ENCODE data around the gene SCP2D1. TPM values are rescaled to one million over a fixed set of nuclear protein-coding genes. Genes with fewer than 3 reads are reported as not detected.

The SCP2D1 gene
- total and polyA plus RNA-seq, 9 of the 15 experiments (the other 6 are each of a cell fraction or from before 2014, with no cell fraction given): not detected

DNA sequence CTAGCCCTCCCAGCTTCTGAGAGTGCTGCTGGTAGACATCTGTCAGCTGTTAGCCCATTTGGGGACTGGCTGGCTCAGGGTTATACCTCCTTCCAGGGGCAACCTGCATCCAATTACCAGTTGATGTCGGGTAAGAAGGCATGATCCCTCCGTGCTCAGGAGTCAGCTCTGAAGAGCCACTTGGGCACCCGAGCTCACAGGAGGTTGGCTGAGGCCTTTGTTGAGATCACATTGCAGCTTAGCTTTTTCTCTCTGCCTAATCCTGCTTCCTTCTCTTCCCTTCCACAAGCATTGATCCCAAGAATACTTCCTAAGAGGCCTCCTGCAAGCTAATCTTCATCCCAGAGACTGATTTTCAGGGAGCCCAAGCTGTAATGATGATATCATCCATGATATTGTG, 35.5 kb downstream of the SCP2D1 start:
- no peak overlapping the region for H3K4me3 ChIP-seq
- no peaks in the 10 kb centered on the region for H3K4me1 ChIP-seq (replicated peaks in 1 of 2; ENCODE audit: control insufficient read depth in 2 of 2, insufficient read depth in 2 of 2, low read length in 2 of 2)
- DNase-seq (ENCODE audit: extremely low read depth in 1 of 4, low spot score in 3 of 4) (no peak), FAIRE-seq (no peak), ATAC-seq (no peak)
- CTCF ChIA-PET (ENCODE audit: low intra/inter-chr PET ratio): no interaction called here
- H3K79me2 ChIP-seq (ENCODE audit: control insufficient read depth, insufficient read depth, low read length): no peaks in the 10 kb centered on the region
- no peaks in the 10 kb centered on the region for H3K27me3 ChIP-seq (ENCODE audit: control insufficient read depth in 2 of 2, insufficient read depth in 2 of 2, low read length in 2 of 2)
- no peaks in the 10 kb centered on the region for H3K36me3 ChIP-seq (ENCODE audit: control insufficient read depth, insufficient read depth, low read length)
- H3K9me3 ChIP-seq (replicated peaks; ENCODE audit: control insufficient read depth, insufficient read depth, low read depth, low read length): no peaks in the 10 kb centered on the region
- H3K9ac ChIP-seq (ENCODE audit: insufficient read depth in 1 of 2, low read depth in 2 of 2, low read length in 2 of 2): no peak overlapping the region
- H3K4me2 ChIP-seq (ENCODE audit: insufficient read depth, low read length): no peak overlapping the region
- no peak overlapping the region for H3K27ac ChIP-seq (ENCODE audit: extremely low read depth, low read depth, low read length)
- no peak for TF ChIP-seq NFXL1 (CRISPR knock-in tag; IDR thresholded peaks at IDR 0.05)
- no peak for TF ChIP-seq ZSCAN32 (CRISPR knock-in tag; IDR thresholded peaks at IDR 0.05)
- TF ChIP-seq SRF (CRISPR knock-in tag; IDR thresholded peaks at IDR 0.05): no peak
- no peak for TF ChIP-seq YY1 (IDR thresholded peaks at IDR 0.05; ENCODE audit: borderline replicate concordance in 1 of 3, control insufficient read depth in 1 of 3, extremely low read depth in 1 of 3, insufficient read depth in 3 of 3, insufficient read length in 1 of 3, insufficient replicate concordance in 2 of 3, low read depth in 1 of 3, low read length in 2 of 3)
- TF ChIP-seq, protein P1, sequence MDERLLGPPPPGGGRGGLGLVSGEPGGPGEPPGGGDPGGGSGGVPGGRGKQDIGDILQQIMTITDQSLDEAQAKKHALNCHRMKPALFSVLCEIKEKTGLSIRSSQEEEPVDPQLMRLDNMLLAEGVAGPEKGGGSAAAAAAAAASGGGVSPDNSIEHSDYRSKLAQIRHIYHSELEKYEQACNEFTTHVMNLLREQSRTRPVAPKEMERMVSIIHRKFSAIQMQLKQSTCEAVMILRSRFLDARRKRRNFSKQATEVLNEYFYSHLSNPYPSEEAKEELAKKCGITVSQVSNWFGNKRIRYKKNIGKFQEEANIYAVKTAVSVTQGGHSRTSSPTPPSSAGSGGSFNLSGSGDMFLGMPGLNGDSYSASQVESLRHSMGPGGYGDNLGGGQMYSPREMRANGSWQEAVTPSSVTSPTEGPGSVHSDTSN (CRISPR knock-in tag; IDR thresholded peaks at IDR 0.05; ENCODE audit: low read depth): no peak
- TF ChIP-seq, protein P1 (tag; conservative IDR thresholded peaks at IDR 0.05; ENCODE audit: low read depth): no peak
- TF ChIP-seq ZBTB17 (CRISPR knock-in tag; IDR thresholded peaks at IDR 0.05): no peak
- TF ChIP-seq ZFP30 (CRISPR knock-in tag; IDR thresholded peaks at IDR 0.05; ENCODE audit: borderline replicate concordance): no peak
- no peak for TF ChIP-seq PHF20 (IDR thresholded peaks at IDR 0.05; ENCODE audit: partially characterized antibody)
- no peak for TF ChIP-seq FOSL1 (tag; conservative IDR thresholded peaks at IDR 0.05)
- TF ChIP-seq, protein P2, sequence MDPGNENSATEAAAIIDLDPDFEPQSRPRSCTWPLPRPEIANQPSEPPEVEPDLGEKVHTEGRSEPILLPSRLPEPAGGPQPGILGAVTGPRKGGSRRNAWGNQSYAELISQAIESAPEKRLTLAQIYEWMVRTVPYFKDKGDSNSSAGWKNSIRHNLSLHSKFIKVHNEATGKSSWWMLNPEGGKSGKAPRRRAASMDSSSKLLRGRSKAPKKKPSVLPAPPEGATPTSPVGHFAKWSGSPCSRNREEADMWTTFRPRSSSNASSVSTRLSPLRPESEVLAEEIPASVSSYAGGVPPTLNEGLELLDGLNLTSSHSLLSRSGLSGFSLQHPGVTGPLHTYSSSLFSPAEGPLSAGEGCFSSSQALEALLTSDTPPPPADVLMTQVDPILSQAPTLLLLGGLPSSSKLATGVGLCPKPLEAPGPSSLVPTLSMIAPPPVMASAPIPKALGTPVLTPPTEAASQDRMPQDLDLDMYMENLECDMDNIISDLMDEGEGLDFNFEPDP (CRISPR knock-in tag; IDR thresholded peaks at IDR 0.05): no peak
- TF ChIP-seq, protein P3, sequence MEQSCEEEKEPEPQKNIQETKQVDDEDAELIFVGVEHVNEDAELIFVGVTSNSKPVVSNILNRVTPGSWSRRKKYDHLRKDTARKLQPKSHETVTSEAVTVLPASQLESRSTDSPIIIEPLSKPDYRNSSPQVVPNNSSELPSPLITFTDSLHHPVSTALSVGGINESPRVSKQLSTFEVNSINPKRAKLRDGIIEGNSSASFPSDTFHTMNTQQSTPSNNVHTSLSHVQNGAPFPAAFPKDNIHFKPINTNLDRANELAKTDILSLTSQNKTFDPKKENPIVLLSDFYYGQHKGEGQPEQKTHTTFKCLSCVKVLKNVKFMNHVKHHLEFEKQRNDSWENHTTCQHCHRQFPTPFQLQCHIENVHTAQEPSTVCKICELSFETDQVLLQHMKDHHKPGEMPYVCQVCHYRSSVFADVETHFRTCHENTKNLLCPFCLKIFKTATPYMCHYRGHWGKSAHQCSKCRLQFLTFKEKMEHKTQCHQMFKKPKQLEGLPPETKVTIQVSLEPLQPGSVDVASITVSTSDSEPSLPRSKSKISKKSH (CRISPR knock-in tag; IDR thresholded peaks at IDR 0.05): no peak
- no peak for TF ChIP-seq FIP1L1 (IDR thresholded peaks at IDR 0.05; ENCODE audit: low read depth, low read length, poor library complexity, severe bottlenecking)
- no peak for TF ChIP-seq NFATC3 (IDR thresholded peaks at IDR 0.05)
- TF ChIP-seq MEF2A (IDR thresholded peaks at IDR 0.05; ENCODE audit: control insufficient read depth, low read depth, low read length): no peak
- no peak for TF ChIP-seq ELF1 (tag; IDR thresholded peaks at IDR 0.05)
- in situ Hi-C loops (cut with MboI): no loop called here
- H3K9me1 ChIP-seq (ENCODE audit: control insufficient read depth, insufficient read depth, low read length): no peaks in the 10 kb centered on the region
- POLR2A ChIA-PET: no interaction called here
- H4K20me1 ChIP-seq (replicated peaks; ENCODE audit: control insufficient read depth, insufficient read depth, low read length): no peaks in the 10 kb centered on the region
- 0% methylated on average over 3 of the region's 3 CpGs for WGBS (ENCODE audit: insufficient coverage, low coverage, missing lambda C conversion rate)
- H2AFZ ChIP-seq (ENCODE audit: low read depth, low read length): no peak overlapping the region
- BruUV-seq (replicated peaks): no TSS peak
- intact Hi-C loops (cut with micrococcal nuclease): no loop called here

Data from K562 (cell line).